Lower leg skin (tissue), 3 donors: ENCODE data around the gene CASTOR2.
"Not testable (repeated sequence)": the region's sequence is repeated elsewhere in the genome, so short reads cannot be mapped to it uniquely, and the experiment has no call there.

ENCODE experiments used
- POLR2A ChIP-seq, 2 donors: fragments of 450-650 bp; IDR thresholded peaks; one replicate each; pipeline ENCODE4 v1.6.1; 2016 to 2017; ENCODE audit warnings: antibody characterized with exemption in 2 of 2, mild to moderate bottlenecking in 1 of 2, moderate library complexity in 1 of 2
- TF ChIP-seq, protein P1 (sequence below), 3 donors: fragments of 450-650 bp; IDR thresholded peaks; one replicate each; pipeline ENCODE4 v1.5.1; 2016; ENCODE audit warnings: antibody characterized with exemption in 3 of 3, mild to moderate bottlenecking in 3 of 3, moderate library complexity in 2 of 3

- TF ChIP-seq, protein P1, sequence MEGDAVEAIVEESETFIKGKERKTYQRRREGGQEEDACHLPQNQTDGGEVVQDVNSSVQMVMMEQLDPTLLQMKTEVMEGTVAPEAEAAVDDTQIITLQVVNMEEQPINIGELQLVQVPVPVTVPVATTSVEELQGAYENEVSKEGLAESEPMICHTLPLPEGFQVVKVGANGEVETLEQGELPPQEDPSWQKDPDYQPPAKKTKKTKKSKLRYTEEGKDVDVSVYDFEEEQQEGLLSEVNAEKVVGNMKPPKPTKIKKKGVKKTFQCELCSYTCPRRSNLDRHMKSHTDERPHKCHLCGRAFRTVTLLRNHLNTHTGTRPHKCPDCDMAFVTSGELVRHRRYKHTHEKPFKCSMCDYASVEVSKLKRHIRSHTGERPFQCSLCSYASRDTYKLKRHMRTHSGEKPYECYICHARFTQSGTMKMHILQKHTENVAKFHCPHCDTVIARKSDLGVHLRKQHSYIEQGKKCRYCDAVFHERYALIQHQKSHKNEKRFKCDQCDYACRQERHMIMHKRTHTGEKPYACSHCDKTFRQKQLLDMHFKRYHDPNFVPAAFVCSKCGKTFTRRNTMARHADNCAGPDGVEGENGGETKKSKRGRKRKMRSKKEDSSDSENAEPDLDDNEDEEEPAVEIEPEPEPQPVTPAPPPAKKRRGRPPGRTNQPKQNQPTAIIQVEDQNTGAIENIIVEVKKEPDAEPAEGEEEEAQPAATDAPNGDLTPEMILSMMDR (IDR thresholded peaks at IDR 0.05): not testable (repeated sequence)
- TF ChIP-seq POLR2A (IDR thresholded peaks at IDR 0.05): not testable (repeated sequence)
These were observed 2.4 kb downstream of the CASTOR2 start for GRCh38 chr7:74966909-74967308.
